Neutrophil (primary cell): ENCODE data around the gene CEP55.

Experiments
- H3K27ac ChIP-seq: fragments of 200-600 bp; sonication (generic); 2 replicates; pipeline ENCODE4 v1.5.1; 2016; ENCODE audit warnings: mild to moderate bottlenecking, moderate library complexity
- H3K27me3 ChIP-seq: fragments of 200-600 bp; sonication (generic); 2 replicates; pipeline ENCODE4 v1.6.0; 2016; ENCODE audit warnings: mild to moderate bottlenecking
- H3K36me3 ChIP-seq: fragments of 200-600 bp; sonication (generic); 2 replicates; pipeline ENCODE4 v1.5.1; 2017
- H3K4me1 ChIP-seq, 2 experiments: fragments of 200-600 bp in 1 of 2; sonication (generic) in 1 of 2; 1 replicate in 1 of 2; 2 replicates in 1 of 2; pipeline versions ENCODE4 v1.5.1 to v1.6.1; 2013 to 2016; ENCODE audit warnings: low read depth in 1 of 2, low read length in 1 of 2, mild to moderate bottlenecking in 1 of 2, moderate library complexity in 1 of 2; ENCODE audit not compliant: control insufficient read depth in 1 of 2, insufficient read depth in 1 of 2
- H3K4me3 ChIP-seq, 2 experiments: fragments of 200-600 bp in 1 of 2; sonication (generic) in 1 of 2; 1 replicate in 1 of 2; 2 replicates in 1 of 2; pipeline ENCODE4 v1.5.1; 2013 to 2016; ENCODE audit warnings: low read depth in 1 of 2, low read length in 1 of 2, mild to moderate bottlenecking in 1 of 2, moderate library complexity in 1 of 2
- H3K9me3 ChIP-seq: fragments of 200-600 bp; sonication (generic); 2 replicates; pipeline ENCODE4 v1.5.1; 2016
- TF ChIP-seq, protein P1 (sequence below): fragments of 200-600 bp; sonication (generic); IDR thresholded peaks from 2 replicates; pipeline ENCODE4 v1.5.1; 2016; ENCODE audit warnings: antibody characterized with exemption

CEP55 gene

DNA sequence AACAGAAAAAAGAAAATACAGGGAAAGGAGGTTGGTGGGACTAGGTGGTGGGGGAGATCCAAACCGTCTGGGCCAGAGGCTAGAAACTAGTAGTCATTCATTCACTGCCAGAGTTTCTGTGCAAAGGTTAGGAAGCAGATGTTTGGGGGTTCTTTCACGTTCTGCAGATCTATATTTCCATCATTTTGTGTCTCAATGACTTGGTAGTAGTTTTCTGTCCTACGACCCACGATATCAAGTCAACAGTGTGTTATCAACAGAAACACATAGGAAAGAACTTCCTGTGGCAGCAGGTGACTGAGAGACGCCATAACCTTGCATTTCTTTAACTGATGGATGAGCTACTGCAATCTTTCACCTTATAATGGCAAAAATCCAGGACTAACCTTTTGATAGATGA is 1.8 kb downstream of the CEP55 start:
- Histone ChIP-seq H3K27me3 (peaks cover 17% of the 10 kb centered on the region), H3K36me3 (peaks cover 7% of the 10 kb centered on the region), H3K27ac (no peak overlapping the region), H3K9me3 (no peaks in the 10 kb centered on the region), H3K4me1 (peaks cover 17 to 23% of the 10 kb centered on the region in 2 experiments), H3K4me3 (no peak overlapping the region)
- TF ChIP-seq, protein P1, sequence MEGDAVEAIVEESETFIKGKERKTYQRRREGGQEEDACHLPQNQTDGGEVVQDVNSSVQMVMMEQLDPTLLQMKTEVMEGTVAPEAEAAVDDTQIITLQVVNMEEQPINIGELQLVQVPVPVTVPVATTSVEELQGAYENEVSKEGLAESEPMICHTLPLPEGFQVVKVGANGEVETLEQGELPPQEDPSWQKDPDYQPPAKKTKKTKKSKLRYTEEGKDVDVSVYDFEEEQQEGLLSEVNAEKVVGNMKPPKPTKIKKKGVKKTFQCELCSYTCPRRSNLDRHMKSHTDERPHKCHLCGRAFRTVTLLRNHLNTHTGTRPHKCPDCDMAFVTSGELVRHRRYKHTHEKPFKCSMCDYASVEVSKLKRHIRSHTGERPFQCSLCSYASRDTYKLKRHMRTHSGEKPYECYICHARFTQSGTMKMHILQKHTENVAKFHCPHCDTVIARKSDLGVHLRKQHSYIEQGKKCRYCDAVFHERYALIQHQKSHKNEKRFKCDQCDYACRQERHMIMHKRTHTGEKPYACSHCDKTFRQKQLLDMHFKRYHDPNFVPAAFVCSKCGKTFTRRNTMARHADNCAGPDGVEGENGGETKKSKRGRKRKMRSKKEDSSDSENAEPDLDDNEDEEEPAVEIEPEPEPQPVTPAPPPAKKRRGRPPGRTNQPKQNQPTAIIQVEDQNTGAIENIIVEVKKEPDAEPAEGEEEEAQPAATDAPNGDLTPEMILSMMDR, result no peak

DNA sequence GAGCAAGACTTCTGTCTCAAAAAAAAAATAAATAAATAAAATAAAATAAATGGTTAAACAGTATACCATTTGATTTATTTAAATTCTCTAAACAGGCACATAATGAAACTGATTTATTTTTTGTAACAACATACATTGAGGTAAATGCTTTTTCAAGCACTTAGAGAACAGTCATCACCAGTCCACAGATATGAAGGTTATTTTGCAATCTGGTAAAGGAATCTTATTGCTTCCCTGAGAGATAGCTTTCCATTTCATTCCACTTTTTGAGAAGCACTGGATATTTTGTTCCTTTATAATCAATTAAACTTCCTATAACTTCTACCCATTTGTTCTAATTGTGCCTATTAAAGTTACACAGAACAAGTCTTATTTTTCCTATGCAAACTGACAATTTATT is 5.2 kb downstream of the CEP55 start:
- Histone ChIP-seq H3K4me3 (no peak overlapping the region), H3K27me3 (no peaks in the 10 kb centered on the region), H3K4me1 (peaks cover 3 to 13% of the 10 kb centered on the region in 2 experiments), H3K36me3 (peaks cover 14% of the 10 kb centered on the region), H3K9me3 (no peaks in the 10 kb centered on the region), H3K27ac (no peak overlapping the region)
- TF ChIP-seq, protein P1, result no peak

DNA sequence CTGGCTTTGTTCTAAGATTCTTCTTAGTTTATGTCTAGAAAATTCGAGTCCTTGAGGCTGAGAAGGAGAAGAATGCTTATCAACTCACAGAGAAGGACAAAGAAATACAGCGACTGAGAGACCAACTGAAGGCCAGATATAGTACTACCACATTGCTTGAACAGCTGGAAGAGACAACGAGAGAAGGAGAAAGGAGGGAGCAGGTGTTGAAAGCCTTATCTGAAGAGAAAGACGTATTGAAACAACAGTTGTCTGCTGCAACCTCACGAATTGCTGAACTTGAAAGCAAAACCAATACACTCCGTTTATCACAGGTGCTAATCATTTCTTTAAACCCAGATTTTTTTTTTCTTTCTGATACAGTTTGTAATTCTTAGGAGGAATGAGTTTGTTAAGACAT is 6.7 kb downstream of the CEP55 start:
- no peaks in the 10 kb centered on the region for H3K9me3 ChIP-seq
- H3K27ac ChIP-seq, result no peak overlapping the region

DNA sequence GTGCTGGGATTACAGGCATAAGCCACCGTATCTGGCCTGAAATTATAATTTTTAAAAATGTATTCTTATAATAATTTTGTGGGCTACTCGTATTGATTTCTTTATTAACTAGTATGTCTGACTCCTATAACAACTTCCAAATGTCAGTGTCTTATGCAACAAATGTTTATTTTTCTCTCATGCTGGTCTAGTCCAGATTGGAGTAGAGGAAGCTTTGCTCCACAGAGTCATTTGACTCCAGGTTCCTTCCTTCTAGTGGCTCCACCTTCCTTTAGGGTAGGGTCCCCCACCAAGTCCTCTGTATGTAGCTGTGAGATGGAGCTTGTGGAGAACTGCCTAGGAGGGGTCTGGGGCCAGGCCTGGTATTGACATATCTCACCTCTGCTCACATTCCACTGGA is 8.7 kb downstream of the CEP55 start:
- TF ChIP-seq, protein P1, result no peak
- Histone ChIP-seq H3K27me3 (no peaks in the 10 kb centered on the region), H3K4me3 (no peak overlapping the region), H3K36me3 (peaks cover 36% of the 10 kb centered on the region), H3K9me3 (no peaks in the 10 kb centered on the region), H3K4me1 (no peaks in the 10 kb centered on the region), H3K27ac (no peak overlapping the region)

More for the DNA sequence above, 6.7 kb downstream of the CEP55 start:
- Histone ChIP-seq H3K36me3 (peaks cover 23% of the 10 kb centered on the region), H3K4me1 (peaks cover 0 to 4% of the 10 kb centered on the region in 2 experiments), H3K27me3 (no peaks in the 10 kb centered on the region), H3K4me3 (no peak overlapping the region)
- TF ChIP-seq, protein P1, result no peak

DNA sequence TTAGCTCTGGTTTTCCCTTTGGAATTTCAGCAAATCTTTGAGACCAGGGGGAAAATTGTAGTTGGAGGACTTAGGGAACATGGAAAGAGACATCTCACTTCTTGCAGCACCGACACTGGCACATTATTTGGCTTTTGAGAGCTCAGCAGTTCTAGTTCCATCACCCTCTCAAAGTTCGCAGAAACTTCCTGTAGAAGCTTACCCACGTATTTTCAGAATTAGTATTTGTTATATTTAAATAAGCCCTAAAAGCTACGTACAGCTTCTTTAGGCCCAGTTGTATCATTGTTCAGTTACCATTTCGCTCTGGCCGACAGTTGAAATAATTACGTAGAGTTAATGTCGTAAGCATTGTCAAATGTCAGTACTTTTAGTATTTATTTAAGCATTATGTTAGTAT is 13.4 kb downstream of the CEP55 start:
- no peak overlapping the region for H3K27ac ChIP-seq
- H3K36me3 ChIP-seq, result peaks cover 24% of the 10 kb centered on the region

More for the DNA sequence above, 13.4 kb downstream of the CEP55 start:
- Histone ChIP-seq H3K9me3 (no peaks in the 10 kb centered on the region), H3K4me3 (no peak overlapping the region), H3K27me3 (no peaks in the 10 kb centered on the region), H3K4me1 (peaks cover 0 to under 1% of the 10 kb centered on the region in 2 experiments)
- TF ChIP-seq, protein P1, result no peak
